ENCODE data around the gene RBFOX2.

DNA sequence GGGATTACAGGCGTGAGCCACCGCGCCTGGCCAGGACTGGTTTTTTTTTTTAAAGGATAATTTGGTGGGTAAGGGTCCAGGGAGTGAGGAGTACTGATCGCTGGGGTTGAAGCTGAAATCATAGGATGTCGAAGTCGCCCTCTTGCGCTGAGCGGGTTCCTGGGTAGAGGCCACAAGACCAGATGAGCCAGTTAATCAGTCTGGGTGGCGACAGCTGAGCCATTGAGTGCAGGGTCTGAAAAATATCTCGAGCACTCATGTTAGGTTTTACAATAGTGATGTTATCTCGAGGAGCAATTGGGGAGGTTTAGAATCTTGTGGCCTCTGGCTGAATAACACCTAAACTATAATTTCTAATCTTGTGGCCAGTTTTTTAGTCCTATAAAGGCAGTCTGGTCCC is 303.1 kb downstream of the RBFOX2 start:
- TF ChIP-seq POLR2A (IDR thresholded peaks at IDR 0.05) = no peak
- TF ChIP-seq, protein P1, sequence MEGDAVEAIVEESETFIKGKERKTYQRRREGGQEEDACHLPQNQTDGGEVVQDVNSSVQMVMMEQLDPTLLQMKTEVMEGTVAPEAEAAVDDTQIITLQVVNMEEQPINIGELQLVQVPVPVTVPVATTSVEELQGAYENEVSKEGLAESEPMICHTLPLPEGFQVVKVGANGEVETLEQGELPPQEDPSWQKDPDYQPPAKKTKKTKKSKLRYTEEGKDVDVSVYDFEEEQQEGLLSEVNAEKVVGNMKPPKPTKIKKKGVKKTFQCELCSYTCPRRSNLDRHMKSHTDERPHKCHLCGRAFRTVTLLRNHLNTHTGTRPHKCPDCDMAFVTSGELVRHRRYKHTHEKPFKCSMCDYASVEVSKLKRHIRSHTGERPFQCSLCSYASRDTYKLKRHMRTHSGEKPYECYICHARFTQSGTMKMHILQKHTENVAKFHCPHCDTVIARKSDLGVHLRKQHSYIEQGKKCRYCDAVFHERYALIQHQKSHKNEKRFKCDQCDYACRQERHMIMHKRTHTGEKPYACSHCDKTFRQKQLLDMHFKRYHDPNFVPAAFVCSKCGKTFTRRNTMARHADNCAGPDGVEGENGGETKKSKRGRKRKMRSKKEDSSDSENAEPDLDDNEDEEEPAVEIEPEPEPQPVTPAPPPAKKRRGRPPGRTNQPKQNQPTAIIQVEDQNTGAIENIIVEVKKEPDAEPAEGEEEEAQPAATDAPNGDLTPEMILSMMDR (IDR thresholded peaks at IDR 0.05) = no peak

All from adrenal gland (tissue), 5 donors.